ENCODE data around the gene CENPT. TPM values are rescaled to one million over a fixed set of nuclear protein-coding genes. Genes with fewer than 3 reads are reported as not detected.
"Not testable (repeated sequence)": the region's sequence is repeated elsewhere in the genome, so short reads cannot be mapped to it uniquely, and the experiment has no call there.

Gene CENPT
- total and polyA plus RNA-seq, 2 of the 8 experiments (the other 6 are each of a cell fraction or from before 2014, with no cell fraction given), result 42.4 to 53.4 TPM

GRCh38 chr16:67837811-67838210 is 9.7 kb downstream of the CENPT start (continued):
- no peak for TF ChIP-seq TCF12 (IDR thresholded peaks at IDR 0.05; ENCODE audit: low read depth, low read length)
- no peak for TF ChIP-seq ZNF274 (IDR thresholded peaks at IDR 0.05; ENCODE audit: borderline replicate concordance, extremely low read depth, low read length)
- TF ChIP-seq GABPA (IDR thresholded peaks at IDR 0.05; ENCODE audit: borderline replicate concordance, insufficient read depth, low read length), result no peak
- no peak for TF ChIP-seq POU5F1 (IDR thresholded peaks at IDR 0.05; ENCODE audit: low read depth, low read length)
- TF ChIP-seq GTF2F1 (IDR thresholded peaks at IDR 0.05; ENCODE audit: borderline replicate concordance, low read depth, low read length), result no peak

GRCh38 chr16:67837190-67837589 is 10.3 kb downstream of the CENPT start:
- CTCF ChIA-PET (ENCODE audit: partially characterized antibody), result interaction anchor here (1.0 to 2.5 kb wide), 2 partner anchors 11 to 21 kb away, joined by 4 to 11 read pairs; partner anchors contain the start of gene CENPT

More at GRCh38 chr16:67837190-67837589, 10.3 kb downstream of the CENPT start:
- H3K36me3 ChIP-seq (ENCODE audit: control insufficient read depth in 2 of 4, insufficient read depth in 4 of 4, low read length in 3 of 4); H2BK120ac ChIP-seq (replicated peaks; ENCODE audit: low read depth, low read length); H3K4ac ChIP-seq (replicated peaks; ENCODE audit: insufficient read length, low read depth, low read length); DNase-seq (ENCODE audit: low read depth in 1 of 2, low spot score in 2 of 2); H3K14ac ChIP-seq (ENCODE audit: insufficient read length); H4K5ac ChIP-seq (ENCODE audit: insufficient read length, low read depth, low read length); H2AFZ ChIP-seq (ENCODE audit: low read length); H3K79me2 ChIP-seq (ENCODE audit: control insufficient read depth in 1 of 2, insufficient read depth in 2 of 2, low read length in 2 of 2); H3K4me1 ChIP-seq (replicated peaks in 1 of 4; ENCODE audit: control insufficient read depth in 3 of 4, insufficient read depth in 4 of 4, low read length in 3 of 4); H2BK15ac ChIP-seq (ENCODE audit: low read length); H4K20me1 ChIP-seq (replicated peaks in 1 of 2; ENCODE audit: control insufficient read depth in 1 of 2, insufficient read depth in 2 of 2, low read length in 2 of 2); H3K4me2 ChIP-seq (ENCODE audit: insufficient read depth in 1 of 2, low read depth in 2 of 2, low read length in 2 of 2); H2BK5ac ChIP-seq (ENCODE audit: low read depth, low read length); FAIRE-seq; H3K23ac ChIP-seq (ENCODE audit: insufficient read length); H3K27me3 ChIP-seq (replicated peaks in 1 of 4; ENCODE audit: control insufficient read depth in 3 of 4, extremely low read depth in 1 of 4, insufficient read depth in 3 of 4, low read length in 3 of 4); H3K9me3 ChIP-seq (ENCODE audit: insufficient read depth in 2 of 2, low read depth in 1 of 2, low read length in 1 of 2); H3K27ac ChIP-seq (ENCODE audit: low read depth, low read length); H3K9ac ChIP-seq (replicated peaks in 1 of 4; ENCODE audit: extremely low read depth in 1 of 4, low read depth in 3 of 4, low read length in 3 of 4); H4K91ac ChIP-seq (replicated peaks; ENCODE audit: insufficient read length, low read length); H3K18ac ChIP-seq (ENCODE audit: extremely low read depth, low read length); H3K56ac ChIP-seq (replicated peaks; ENCODE audit: insufficient read length, low read depth, low read length); H4K8ac ChIP-seq (ENCODE audit: extremely low read depth, insufficient read depth, low read length); H2AK5ac ChIP-seq (ENCODE audit: low read depth, low read length); H3K4me3 ChIP-seq (ENCODE audit: extremely low read depth in 1 of 4, insufficient read depth in 2 of 4, low read depth in 3 of 4, low read length in 4 of 4); H3K23me2 ChIP-seq (ENCODE audit: low read depth, low read length); H2BK20ac ChIP-seq (ENCODE audit: low read length); H3K79me1 ChIP-seq (ENCODE audit: low read depth, low read length); H2BK12ac ChIP-seq (ENCODE audit: low read depth, low read length): not testable (repeated sequence)
- POLR2A ChIA-PET (ENCODE audit: partially characterized antibody), result interaction anchor here (0.7 to 1.3 kb wide), 2 partner anchors 9 to 257 kb away, joined by 3 read pairs; no protein-coding TSS in a partner anchor
- 89% methylated on average over 9 of the region's 10 CpGs; no CpG with 5 or more reads in 1 of the 2 experiments for WGBS, 2 experiments (ENCODE audit: extremely low coverage in 1 of 2, insufficient coverage in 1 of 2, insufficient read length in 1 of 2, insufficient replicate concordance in 2 of 2, low coverage in 1 of 2, low lambda C conversion rate in 2 of 2, missing lambda C conversion rate in 1 of 2)
